HUES48 (cell line): ENCODE results near the gene AGPAT2.

Source experiments
- H3K27ac ChIP-seq: one replicate; pipeline ENCODE4 v1.7.0; 2013; ENCODE audit warnings: low read depth, low read length, inconsistent platforms
- H3K27me3 ChIP-seq: 2 replicates; pipeline ENCODE4 v1.6.1; 2013; ENCODE audit warnings: mild to moderate bottlenecking, low read length; ENCODE audit not compliant: control insufficient read depth, insufficient read depth
- H3K36me3 ChIP-seq: 2 replicates; pipeline ENCODE4 v1.6.1; 2013; ENCODE audit warnings: low read length; ENCODE audit not compliant: control insufficient read depth, insufficient read depth
- H3K4me1 ChIP-seq: 2 replicates; pipeline ENCODE4 v1.6.1; 2013; ENCODE audit warnings: mild to moderate bottlenecking, low read length; ENCODE audit not compliant: control insufficient read depth, insufficient read depth
- H3K4me3 ChIP-seq: 2 replicates; pipeline ENCODE4 v1.5.1; 2013; ENCODE audit warnings: mild to moderate bottlenecking, low read depth, low read length
- H3K9ac ChIP-seq: 2 replicates; pipeline ENCODE4 v1.6.1; 2013; ENCODE audit warnings: mild to moderate bottlenecking, low read depth, low read length, moderate library complexity
- H3K9me3 ChIP-seq: 2 replicates; pipeline ENCODE4 v1.6.1; 2013; ENCODE audit warnings: low read length; ENCODE audit not compliant: control insufficient read depth, insufficient read depth

Gene AGPAT2

DNA sequence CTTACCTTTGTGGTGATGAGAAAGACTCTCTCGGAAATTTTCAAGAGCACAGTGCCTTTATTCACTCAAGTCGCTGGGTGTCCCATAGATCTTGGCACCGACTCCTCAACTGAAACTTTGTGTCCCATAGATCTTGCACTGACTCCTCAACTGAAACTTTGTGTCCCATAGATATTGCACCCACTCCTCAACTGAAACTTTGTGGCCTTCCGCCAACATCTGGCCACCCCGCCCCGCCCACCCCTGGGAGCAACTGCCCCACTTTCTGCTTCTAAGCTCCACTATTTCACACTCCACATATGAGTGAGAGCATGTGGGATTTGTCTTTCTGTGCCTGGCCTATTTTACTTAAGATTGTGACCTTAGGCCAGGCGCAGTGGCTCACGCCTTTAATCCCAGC lies 37.2 kb downstream of the AGPAT2 start:
- no peak overlapping the region for H3K27ac ChIP-seq
- no peak overlapping the region for H3K9ac ChIP-seq
- no peak overlapping the region for H3K4me3 ChIP-seq
- no peaks in the 10 kb centered on the region for H3K4me1 ChIP-seq
- H3K36me3 ChIP-seq, result no peaks in the 10 kb centered on the region
- H3K27me3 ChIP-seq, result no peaks in the 10 kb centered on the region
- H3K9me3 ChIP-seq, result no peaks in the 10 kb centered on the region

DNA sequence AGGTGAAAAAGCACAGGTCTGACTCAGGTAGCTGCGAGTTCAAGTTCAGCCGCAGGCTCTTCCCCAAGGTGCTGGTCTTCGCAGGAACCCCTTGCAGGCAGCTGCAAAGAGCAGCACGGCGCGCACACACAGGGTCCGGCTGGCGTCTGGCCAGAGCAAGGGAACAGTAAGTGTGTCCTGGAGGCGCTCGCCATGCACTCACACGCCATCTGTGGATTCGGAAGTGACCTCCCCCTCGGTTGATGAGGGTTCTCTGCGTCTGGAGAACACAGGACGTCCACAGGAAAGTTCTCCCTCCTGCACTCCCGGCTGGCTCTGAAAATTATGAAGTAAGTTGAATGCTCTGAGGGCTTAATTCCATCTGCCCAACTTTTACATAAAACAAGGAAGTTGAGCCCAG lies 38.5 kb downstream of the AGPAT2 start:
- Histone ChIP-seq H3K4me3 (no peak overlapping the region), H3K36me3 (no peaks in the 10 kb centered on the region), H3K27ac (no peak overlapping the region), H3K9me3 (no peaks in the 10 kb centered on the region), H3K9ac (no peak overlapping the region), H3K27me3 (no peaks in the 10 kb centered on the region), H3K4me1 (no peaks in the 10 kb centered on the region)

DNA sequence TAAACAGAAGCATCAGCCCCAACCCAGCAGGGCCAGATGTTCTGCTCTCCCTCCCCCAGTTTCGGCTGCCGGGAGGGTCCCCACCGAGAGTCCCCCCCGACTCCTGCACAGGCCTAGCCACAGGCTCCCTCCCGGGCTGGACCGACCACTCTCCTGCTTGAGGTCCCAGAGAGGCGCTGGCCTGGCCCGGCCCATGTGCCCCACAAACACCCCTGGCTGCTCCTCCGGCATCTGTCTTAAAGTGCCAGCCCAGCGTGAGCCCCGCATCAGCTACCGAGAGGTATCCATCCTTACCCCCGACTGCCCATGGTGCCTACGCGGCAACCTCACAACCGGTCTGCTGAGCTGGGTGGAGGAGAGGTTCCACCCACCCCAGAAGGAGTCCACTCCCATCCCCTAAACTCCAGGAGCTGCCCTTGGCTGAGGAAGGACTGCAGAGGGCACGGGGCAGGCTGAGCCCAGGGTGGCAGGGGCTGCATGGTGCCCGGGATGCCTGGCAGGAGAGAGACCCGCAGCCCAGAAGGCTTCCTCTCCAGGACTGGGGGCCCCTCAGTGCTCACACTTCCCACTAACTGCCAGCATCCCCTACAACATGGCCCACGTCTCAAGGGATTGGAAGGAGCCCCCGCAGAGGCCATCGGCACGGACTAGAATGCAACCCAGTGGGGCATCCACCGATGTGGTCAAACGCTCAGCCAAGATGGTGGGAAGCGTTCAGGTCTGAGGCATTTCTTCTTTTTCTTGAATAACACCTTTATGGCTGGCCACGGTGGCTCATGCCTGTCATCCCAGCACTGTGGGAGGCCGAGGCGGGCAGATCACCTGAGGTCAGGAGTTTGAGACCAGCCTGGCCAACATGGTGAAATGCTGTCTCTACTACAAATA lies 40.2 kb downstream of the AGPAT2 start:
- Histone ChIP-seq H3K36me3 (no peaks in the 10 kb centered on the region), H3K4me3 (no peak overlapping the region), H3K27ac (no peak overlapping the region), H3K4me1 (no peaks in the 10 kb centered on the region), H3K9me3 (no peaks in the 10 kb centered on the region), H3K9ac (no peak overlapping the region), H3K27me3 (no peaks in the 10 kb centered on the region)

DNA sequence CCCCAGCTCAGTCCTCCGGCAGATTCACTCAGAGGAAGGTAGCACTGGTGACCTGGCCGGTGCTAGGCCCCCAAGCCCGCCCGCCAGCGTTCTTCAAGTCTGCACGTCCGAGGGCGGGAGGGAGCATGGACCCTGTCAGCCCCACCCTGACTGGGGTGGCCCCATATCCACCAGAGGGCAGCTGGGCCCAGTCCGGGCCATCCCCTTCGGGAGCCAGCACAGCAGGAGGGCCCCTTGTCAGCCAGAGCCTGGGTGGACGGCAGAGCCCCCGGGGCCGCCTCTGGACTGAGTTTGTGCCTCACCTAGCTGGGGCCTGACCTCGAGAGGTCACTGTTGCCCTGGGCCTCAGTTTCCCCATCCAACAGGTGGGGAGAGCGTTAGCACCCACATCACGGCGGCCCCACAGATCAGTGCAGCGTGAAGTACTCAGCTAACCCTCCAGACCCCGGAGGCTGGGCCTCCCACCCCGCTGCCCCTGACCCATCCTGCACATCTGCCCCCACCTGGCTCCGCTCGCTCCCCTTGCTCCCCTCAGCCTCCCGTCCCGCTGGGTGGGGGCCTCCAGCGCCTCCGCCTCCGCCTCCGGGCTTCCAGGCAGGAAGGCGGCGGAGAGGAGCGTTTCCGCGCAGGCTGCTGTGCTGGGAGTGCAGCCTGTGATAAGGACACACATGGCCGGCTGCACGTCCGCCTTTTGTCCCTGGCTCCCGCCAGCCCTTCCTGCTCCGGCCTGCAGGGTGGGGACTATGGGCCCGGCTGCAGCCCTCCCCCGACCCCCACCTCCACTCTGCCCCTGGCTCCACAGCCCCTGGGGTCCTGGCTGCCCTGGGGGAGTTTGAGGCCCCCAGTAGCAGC lies 41.1 kb downstream of the AGPAT2 start:
- Histone ChIP-seq H3K9ac (no peak overlapping the region), H3K9me3 (no peaks in the 10 kb centered on the region), H3K27ac (no peak overlapping the region), H3K4me3 (no peak overlapping the region), H3K36me3 (no peaks in the 10 kb centered on the region), H3K4me1 (no peaks in the 10 kb centered on the region), H3K27me3 (no peaks in the 10 kb centered on the region)

DNA sequence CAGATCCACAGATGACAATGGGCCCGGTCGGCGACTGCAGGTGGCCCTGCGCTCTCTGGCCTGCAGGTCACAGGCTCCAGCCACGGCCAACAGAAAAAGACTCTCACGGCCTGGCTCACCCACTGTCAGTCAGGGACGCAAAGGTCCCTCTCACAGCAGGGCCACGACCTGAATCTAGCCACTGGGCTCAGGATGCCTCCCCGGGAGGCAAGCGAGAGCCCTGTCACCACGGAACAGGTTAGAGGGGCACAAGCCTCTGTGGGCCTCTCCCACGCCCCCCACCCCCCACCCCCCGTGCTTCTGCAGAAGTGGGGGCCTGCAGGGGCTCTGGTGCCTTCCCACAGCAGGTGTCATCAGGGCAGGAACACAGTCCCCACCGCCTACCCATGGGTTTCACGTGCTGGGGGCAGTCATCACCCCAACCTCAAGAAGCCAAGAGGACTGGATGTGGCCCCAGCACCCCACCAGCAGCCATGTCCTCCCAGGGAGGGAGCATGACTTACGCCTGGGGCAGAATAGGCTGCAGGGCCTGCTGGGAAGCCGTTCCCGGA lies 41.8 kb downstream of the AGPAT2 start:
- no peak overlapping the region for H3K27ac ChIP-seq
- H3K4me1 ChIP-seq, result no peaks in the 10 kb centered on the region
- no peak overlapping the region for H3K9ac ChIP-seq
- H3K9me3 ChIP-seq, result no peaks in the 10 kb centered on the region
- H3K36me3 ChIP-seq, result no peaks in the 10 kb centered on the region
- no peaks in the 10 kb centered on the region for H3K27me3 ChIP-seq
- no peak overlapping the region for H3K4me3 ChIP-seq

DNA sequence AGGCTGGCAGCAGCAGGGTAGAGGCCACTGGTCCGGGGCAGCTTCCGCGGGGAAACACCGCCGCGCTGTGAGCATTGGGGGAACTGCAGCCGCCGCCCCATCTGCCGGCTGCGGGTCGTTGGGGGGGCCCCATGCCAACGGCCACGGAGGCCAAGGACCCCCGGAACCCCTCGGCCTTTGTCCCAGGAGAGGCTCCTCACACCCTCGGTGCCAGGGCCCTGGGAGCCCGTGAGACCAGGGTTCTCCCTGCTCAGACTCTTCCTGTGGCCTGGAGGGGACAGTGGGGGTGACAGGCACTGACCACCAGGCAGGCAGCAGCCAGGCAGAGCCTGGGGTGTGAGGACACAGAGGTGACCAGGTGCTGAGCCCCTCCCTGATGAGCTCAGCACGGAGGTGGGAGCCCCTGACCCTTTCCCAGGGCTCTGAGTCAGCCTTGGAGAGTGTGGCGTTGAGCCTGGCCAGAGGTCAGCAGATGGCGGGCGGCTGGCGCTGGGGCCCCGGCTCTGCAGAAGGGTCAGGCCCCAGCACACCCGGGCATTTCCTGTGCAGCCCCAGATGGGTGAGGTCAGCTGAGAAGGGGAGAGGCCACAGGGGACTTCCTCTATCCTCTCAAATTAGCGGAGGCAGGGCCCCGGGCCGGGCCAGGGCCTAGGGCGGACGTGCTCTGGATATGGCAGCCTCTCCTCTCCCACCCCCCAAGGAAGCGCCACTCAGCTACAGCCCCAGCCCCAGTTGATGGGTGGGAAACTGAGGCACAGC lies 42.5 kb downstream of the AGPAT2 start:
- Histone ChIP-seq H3K9me3 (no peaks in the 10 kb centered on the region), H3K27ac (no peak overlapping the region), H3K9ac (no peak overlapping the region), H3K4me1 (no peaks in the 10 kb centered on the region), H3K27me3 (no peaks in the 10 kb centered on the region), H3K4me3 (peak overlapping the region; percentile 45), H3K36me3 (no peaks in the 10 kb centered on the region)

DNA sequence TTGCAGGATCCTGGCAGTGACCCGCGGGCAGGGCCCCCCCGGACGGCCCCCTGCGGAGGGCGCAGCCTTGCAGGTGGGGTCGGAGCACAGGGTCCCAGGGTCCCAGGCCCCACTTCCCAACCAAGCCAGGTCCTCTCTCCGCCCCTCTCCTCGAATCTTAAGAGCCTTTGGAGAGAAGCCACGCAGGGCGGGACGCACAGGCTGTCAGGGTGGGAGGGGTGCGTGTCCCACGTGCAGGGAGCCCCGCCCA lies 43.0 kb downstream of the AGPAT2 start:
- peak overlapping the region; percentile 45 for H3K4me3 ChIP-seq
- no peaks in the 10 kb centered on the region for H3K36me3 ChIP-seq
- no peaks in the 10 kb centered on the region for H3K27me3 ChIP-seq
- H3K9ac ChIP-seq, result no peak overlapping the region
- H3K4me1 ChIP-seq, result no peaks in the 10 kb centered on the region
- no peaks in the 10 kb centered on the region for H3K9me3 ChIP-seq
- H3K27ac ChIP-seq, result no peak overlapping the region

DNA sequence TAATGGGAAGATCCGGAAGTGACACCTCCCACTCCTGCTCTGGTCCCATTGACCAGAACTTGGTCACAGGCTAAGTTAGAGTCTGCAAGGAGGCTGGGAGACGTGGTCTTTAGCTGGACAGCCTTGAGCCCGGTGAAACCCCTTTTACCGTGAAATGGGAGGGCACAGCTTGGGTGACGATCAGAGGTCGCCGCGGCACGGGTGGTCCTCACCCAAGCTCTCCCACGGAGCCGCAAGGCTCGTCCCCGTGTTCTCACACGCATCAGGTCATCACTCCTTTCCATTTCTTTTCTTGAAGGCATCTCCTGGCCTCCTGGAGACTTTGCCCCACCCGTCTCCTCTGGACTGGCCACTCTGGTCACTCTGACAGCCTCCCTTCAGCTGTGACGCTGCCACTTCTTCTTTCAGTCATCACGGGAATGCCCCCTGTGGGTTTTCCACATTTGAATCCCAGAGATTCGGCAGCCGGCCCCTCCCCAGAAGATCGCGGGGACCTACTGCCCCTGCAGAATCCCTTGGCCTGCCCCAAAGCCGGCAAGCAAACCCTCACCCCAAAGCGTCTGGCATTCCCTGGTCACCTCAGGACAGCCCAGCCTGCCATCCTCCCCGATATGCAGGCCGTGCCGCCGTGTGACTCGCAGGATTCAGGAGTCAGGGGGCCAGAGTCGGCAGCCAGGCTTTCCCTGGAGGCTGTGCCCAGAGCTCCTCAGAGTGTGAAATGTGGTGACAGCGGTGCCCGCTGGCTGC lies 43.5 kb downstream of the AGPAT2 start:
- Histone ChIP-seq H3K4me1 (no peaks in the 10 kb centered on the region), H3K27me3 (no peaks in the 10 kb centered on the region), H3K9me3 (no peaks in the 10 kb centered on the region), H3K27ac (no peak overlapping the region), H3K36me3 (no peaks in the 10 kb centered on the region), H3K4me3 (peak overlapping the region; percentile 45), H3K9ac (no peak overlapping the region)

DNA sequence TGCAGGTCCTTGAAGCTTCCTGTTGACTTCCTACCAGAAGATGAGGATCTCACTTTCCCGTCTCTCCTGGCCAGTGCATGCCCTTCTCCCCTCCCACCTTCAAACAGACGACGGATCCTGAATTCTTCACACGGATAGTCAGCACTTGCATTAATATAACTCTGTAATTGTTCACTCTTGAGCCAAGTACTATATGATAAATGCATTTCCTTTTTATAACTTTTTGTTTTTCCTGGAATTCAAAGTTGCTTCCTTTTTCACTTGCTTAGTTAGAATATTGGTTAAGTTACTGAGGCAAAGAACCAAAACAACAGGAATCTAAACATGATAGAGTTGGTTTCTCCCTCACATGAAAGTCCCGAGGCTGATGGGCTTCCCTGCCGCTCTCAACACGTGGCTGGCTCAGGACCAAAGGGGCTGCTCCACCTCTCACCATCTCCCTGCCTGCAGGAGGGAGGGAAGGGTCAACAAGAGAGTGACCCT lies 44.8 kb downstream of the AGPAT2 start:
- no peaks in the 10 kb centered on the region for H3K9me3 ChIP-seq
- H3K9ac ChIP-seq, result no peak overlapping the region
- no peaks in the 10 kb centered on the region for H3K36me3 ChIP-seq
- no peak overlapping the region for H3K27ac ChIP-seq
- no peak overlapping the region for H3K4me3 ChIP-seq
- H3K4me1 ChIP-seq, result no peaks in the 10 kb centered on the region
- no peaks in the 10 kb centered on the region for H3K27me3 ChIP-seq
